SK-N-MC (cell line): ENCODE measurements around the gene TWNK.

Source experiments
- DNase-seq: peaks from one replicate; pipeline ENCODE4 v3.0.0-alpha.2; 2011; ENCODE audit warnings: low read depth, low spot score
- H3K27ac ChIP-seq: fragments of 200-600 bp; sonication (generic); 2 replicates; pipeline ENCODE4 v1.5.1; 2016; ENCODE audit warnings: mixed run types
- H3K36me3 ChIP-seq: fragments of 200-600 bp; sonication (generic); 2 replicates; pipeline ENCODE4 v1.6.1; 2017; ENCODE audit warnings: antibody characterized with exemption, low read length, mixed read lengths; ENCODE audit not compliant: insufficient read depth
- H3K4me3 ChIP-seq: fragments of 200-600 bp; sonication (generic); 2 replicates; pipeline ENCODE4 v1.5.1; 2016
- H3K9ac ChIP-seq: fragments of 200-600 bp; sonication (generic); 2 replicates; pipeline ENCODE4 v1.8.0; 2017; ENCODE audit warnings: mixed run types, mixed read lengths; ENCODE audit not compliant: insufficient read length
- H3K9me3 ChIP-seq: fragments of 200-600 bp; sonication (generic); 2 replicates; pipeline ENCODE4 v1.6.1; 2017; ENCODE audit warnings: low read depth, mild to moderate bottlenecking, antibody characterized with exemption, low read length, moderate library complexity, mixed read lengths
- EZH2 ChIP-seq: fragments of 200-600 bp; sonication (generic); IDR thresholded peaks from one replicate; pipeline ENCODE4 v1.6.1; 2017; ENCODE audit warnings: antibody characterized with exemption
- FOXP2 ChIP-seq: optimal IDR thresholded peaks from 2 replicates; pipeline ENCODE3; 2011; ENCODE audit warnings: mild to moderate bottlenecking, moderate library complexity; ENCODE audit not compliant: insufficient read depth; ENCODE audit errors: extremely low read length, control extremely low read depth
- POLR2AphosphoS5 ChIP-seq: IDR thresholded peaks from 2 replicates; pipeline ENCODE4 v1.6.1; 2012; ENCODE audit warnings: mild to moderate bottlenecking, low read depth, low read length, borderline replicate concordance

TWNK gene

GRCh38 chr10:101018118-101018599, 30.8 kb downstream of the TWNK start:
- DNase-seq, result no peak
- no peaks in the 10 kb centered on the region for H3K36me3 ChIP-seq
- H3K9me3 ChIP-seq, result no peaks in the 10 kb centered on the region
- H3K9ac ChIP-seq, result no peak overlapping the region
- no peak for TF ChIP-seq EZH2
- no peak for TF ChIP-seq FOXP2
- TF ChIP-seq POLR2AphosphoS5, result no peak
- no peak overlapping the region for H3K27ac ChIP-seq
- H3K4me3 ChIP-seq, result no peak overlapping the region

- H3K9ac ChIP-seq, result no peak overlapping the region
- H3K4me3 ChIP-seq, result no peak overlapping the region
- H3K27ac ChIP-seq, result no peak overlapping the region
- TF ChIP-seq POLR2AphosphoS5, result no peak
- TF ChIP-seq FOXP2, result no peak
- TF ChIP-seq EZH2, result no peak
- no peak for DNase-seq
- no peaks in the 10 kb centered on the region for H3K36me3 ChIP-seq
- H3K9me3 ChIP-seq, result no peaks in the 10 kb centered on the region
Measured at GRCh38 chr10:101018600-101019439, 31.5 kb downstream of the TWNK start.

GRCh38 chr10:101019440-101019703, 32.0 kb downstream of the TWNK start:
- TF ChIP-seq EZH2, result no peak
- no peak for TF ChIP-seq FOXP2
- TF ChIP-seq POLR2AphosphoS5, result no peak
- no peak overlapping the region for H3K4me3 ChIP-seq
- no peaks in the 10 kb centered on the region for H3K36me3 ChIP-seq
- no peaks in the 10 kb centered on the region for H3K9me3 ChIP-seq
- no peak for DNase-seq
- no peak overlapping the region for H3K27ac ChIP-seq
- no peak overlapping the region for H3K9ac ChIP-seq

- Histone ChIP-seq H3K9ac (no peak overlapping the region), H3K36me3 (no peaks in the 10 kb centered on the region), H3K27ac (no peak overlapping the region), H3K4me3 (no peak overlapping the region), H3K9me3 (no peaks in the 10 kb centered on the region)
- TF ChIP-seq FOXP2 (no peak), EZH2 (no peak), POLR2AphosphoS5 (no peak)
- DNase-seq, result no peak
Measured at GRCh38 chr10:101020427-101021075, 33.2 kb downstream of the TWNK start.

GRCh38 chr10:101021239-101021638, 33.9 kb downstream of the TWNK start:
- no peak for DNase-seq
- TF ChIP-seq POLR2AphosphoS5 (no peak), FOXP2 (no peak)
- Histone ChIP-seq H3K27ac (no peak overlapping the region), H3K4me3 (no peak overlapping the region), H3K9ac (no peak overlapping the region), H3K36me3 (no peaks in the 10 kb centered on the region), H3K9me3 (no peaks in the 10 kb centered on the region)

- no peak for DNase-seq
- TF ChIP-seq POLR2AphosphoS5, result no peak
- no peak for TF ChIP-seq FOXP2
- TF ChIP-seq EZH2, result no peak
- H3K36me3 ChIP-seq, result no peaks in the 10 kb centered on the region
- H3K9me3 ChIP-seq, result no peaks in the 10 kb centered on the region
- H3K27ac ChIP-seq, result no peak overlapping the region
- H3K9ac ChIP-seq, result no peak overlapping the region
- no peak overlapping the region for H3K4me3 ChIP-seq
Measured at GRCh38 chr10:101021692-101022251, 34.4 kb downstream of the TWNK start.

GRCh38 chr10:101022967-101023705, 35.8 kb downstream of the TWNK start:
- H3K27ac ChIP-seq, result no peak overlapping the region
- H3K36me3 ChIP-seq, result no peaks in the 10 kb centered on the region
- no peak overlapping the region for H3K9ac ChIP-seq
- TF ChIP-seq EZH2 (no peak), POLR2AphosphoS5 (no peak), FOXP2 (no peak)
- no peak for DNase-seq
- H3K4me3 ChIP-seq, result no peak overlapping the region
- H3K9me3 ChIP-seq, result no peaks in the 10 kb centered on the region

GRCh38 chr10:101027106-101027720, 39.9 kb downstream of the TWNK start:
- Histone ChIP-seq H3K27ac (no peak overlapping the region), H3K9me3 (no peaks in the 10 kb centered on the region), H3K9ac (no peak overlapping the region), H3K4me3 (no peak overlapping the region), H3K36me3 (no peaks in the 10 kb centered on the region)
- DNase-seq, result no peak
- TF ChIP-seq EZH2, result no peak
- no peak for TF ChIP-seq FOXP2
- TF ChIP-seq POLR2AphosphoS5, result no peak
